HCT116 (cell line): ENCODE measurements around the gene BET1L. TPM values are rescaled to one million over a fixed set of nuclear protein-coding genes. Genes with fewer than 3 reads are reported as not detected.
A peak's percentile ranks its signal among the peaks of the same experiment; 100 is the strongest.

Experiments used
- ATAC-seq: fragments of 200-7000 bp; cut with Tn5 transposase; 2 replicates; pipeline ENCODE4 v1.9.1; 2020; ENCODE audit warnings: mild to moderate bottlenecking, moderate library complexity
- BruUV-seq: library from RNA; stranded (reverse); fragments of 400-500 nt; replicated peaks from 2 replicates; lab custom pipeline; 2021; lab: Mats Ljungman, UMichigan
- CTCF ChIA-PET: fragments of 300-600 bp; sonication (Branson Sonifier 250); formaldehyde crosslinking; loops from one replicate; lab custom pipeline; 2021; ENCODE audit warnings: antibody characterized with exemption; lab: Charles Lee
- POLR2A ChIA-PET: fragments of 300-600, 350-600 bp; sonication (Branson Sonifier 250); formaldehyde crosslinking; loops from one replicate; lab custom pipeline; 2021; ENCODE audit warnings: antibody characterized with exemption; lab: Charles Lee
- RAD21 ChIA-PET, 2 experiments: fragments of 300-600 bp; sonication (Branson Sonifier 250); formaldehyde crosslinking; loops; one replicate each; lab custom pipeline; 2023; ENCODE audit warnings: low total read pairs in 2 of 2; ENCODE audit not compliant: uncharacterized antibody in 2 of 2, unreplicated experiment in 2 of 2, low non-redundant PET in 1 of 2; lab: Charles Lee
- DNase-seq: peaks from one replicate; pipeline ENCODE4 v3.0.0-alpha.2; 2010; ENCODE audit warnings: low read depth, low spot score
- H2AFZ ChIP-seq: fragments of 200-600 bp; shearing (Covaris generic), sonication (generic); 2 replicates; pipeline ENCODE4 v1.6.1; 2017; ENCODE audit warnings: low read depth, mixed run types, mixed read lengths, antibody characterized with exemption, low read length; ENCODE audit not compliant: poor library complexity, severe bottlenecking
- H3K27ac ChIP-seq: 2 replicates; pipeline ENCODE4 v1.5.1; 2012; ENCODE audit warnings: low read depth, low read length
- H3K27me3 ChIP-seq: fragments of 200-600 bp; sonication (generic); 2 replicates; pipeline ENCODE4 v1.6.1; 2016; ENCODE audit warnings: mixed run types, low read length, mixed read lengths; ENCODE audit not compliant: insufficient read depth
- H3K36me3 ChIP-seq, 2 experiments: fragments of 200-500 bp in 1 of 2; fragments of 200-600 bp in 1 of 2; sonication (Bioruptor generic) in 1 of 2; sonication (generic) in 1 of 2; 2 replicates each; pipeline versions ENCODE4 v1.5.1 to v1.6.1; 2014 to 2016; ENCODE audit warnings: low read length in 2 of 2, inconsistent platforms in 1 of 2, mixed read lengths in 1 of 2, mixed run types in 1 of 2; ENCODE audit not compliant: insufficient read depth in 2 of 2, control insufficient read depth in 1 of 2
- H3K4me1 ChIP-seq, 2 experiments: fragments of 200-600 bp in 1 of 2; sonication (generic) in 1 of 2; 2 replicates each; pipeline versions ENCODE4 v1.5.1 to v1.6.1; 2012 to 2017; ENCODE audit warnings: low read length in 2 of 2, inconsistent platforms in 1 of 2, mild to moderate bottlenecking in 1 of 2, mixed read lengths in 1 of 2, mixed run types in 1 of 2, moderate library complexity in 1 of 2; ENCODE audit not compliant: insufficient read depth in 2 of 2, control insufficient read depth in 1 of 2
- H3K4me2 ChIP-seq: fragments of 200-600 bp; sonication (generic); 2 replicates; pipeline ENCODE4 v1.6.1; 2017; ENCODE audit warnings: mixed run types, low read length, mixed read lengths
- H3K4me3 ChIP-seq, 2 experiments: fragments of 200-600 bp in 1 of 2; sonication (generic) in 1 of 2; replicated peaks in 1 of 2; 2 replicates each; pipeline ENCODE4 v1.5.1; 2011 to 2016; ENCODE audit warnings: low read length in 2 of 2, control low read depth in 1 of 2, low read depth in 1 of 2, mild to moderate bottlenecking in 1 of 2, mixed read lengths in 1 of 2, mixed run types in 1 of 2
- H3K79me2 ChIP-seq: fragments of 200-600 bp; sonication (generic); 2 replicates; pipeline ENCODE4 v1.6.1; 2017; ENCODE audit warnings: mild to moderate bottlenecking, mixed run types, low read length, moderate library complexity, mixed read lengths; ENCODE audit not compliant: insufficient read depth
- H3K9ac ChIP-seq: fragments of 200-600 bp; sonication (generic); 2 replicates; pipeline ENCODE4 v1.6.1; 2016; ENCODE audit warnings: low read length, mixed read lengths
- H3K9me2 ChIP-seq: fragments of 200-600 bp; sonication (generic), shearing (Covaris generic); 2 replicates; pipeline ENCODE4 v1.6.1; 2017; ENCODE audit warnings: mixed run types, mild to moderate bottlenecking, moderate library complexity; ENCODE audit not compliant: insufficient read depth
- H3K9me3 ChIP-seq, 2 experiments: fragments of 200-500 bp in 1 of 2; fragments of 200-600 bp in 1 of 2; sonication (Bioruptor generic) in 1 of 2; sonication (generic) in 1 of 2; 2 replicates each; pipeline ENCODE4 v1.6.1; 2014 to 2017; ENCODE audit warnings: low read length in 2 of 2, mixed read lengths in 2 of 2, inconsistent platforms in 1 of 2, low read depth in 1 of 2, mild to moderate bottlenecking in 1 of 2, mixed run types in 1 of 2, moderate library complexity in 1 of 2; ENCODE audit not compliant: control insufficient read depth in 1 of 2, insufficient read depth in 1 of 2
- H4K20me1 ChIP-seq: fragments of 200-600 bp; sonication (generic), shearing (Covaris generic); 2 replicates; pipeline ENCODE4 v1.6.1; 2017; ENCODE audit warnings: mixed run types, mild to moderate bottlenecking, moderate library complexity; ENCODE audit not compliant: insufficient read depth
- EZH2phosphoT487 ChIP-seq: fragments of 200-600 bp; IDR thresholded peaks from 2 replicates; pipeline ENCODE4 v1.6.1; 2018; ENCODE audit warnings: antibody characterized with exemption, borderline replicate concordance
- RAD21 ChIP-seq: IDR thresholded peaks from 2 replicates; pipeline ENCODE4 v1.6.1; 2012; ENCODE audit warnings: low read depth, mild to moderate bottlenecking
- SRF ChIP-seq: IDR thresholded peaks from 2 replicates; pipeline ENCODE4 v1.6.1; 2012; ENCODE audit warnings: low read depth
- ZFX ChIP-seq: fragments of 450-650 bp; IDR thresholded peaks from 2 replicates; pipeline ENCODE4 v1.6.1; 2017
- intact Hi-C: fragments of 100-400 bp; cut with micrococcal nuclease; formaldehyde crosslinking; loops from 2 replicates; pipeline ENCODE4 v1.10.0; 2022
- total RNA-seq: library from RNA; stranded (reverse); gene quantifications from one replicate; pipeline ENCODE4 v1.2.1, GENCODE V29; 2021; ENCODE audit not compliant: unreplicated experiment
- TF ChIP-seq, protein P1 (sequence below): IDR thresholded peaks from 2 replicates; pipeline ENCODE4 v1.6.1; 2011; ENCODE audit warnings: mild to moderate bottlenecking, low read length, moderate library complexity; ENCODE audit not compliant: insufficient replicate concordance; ENCODE audit errors: extremely low read depth

The BET1L gene
- total RNA-seq, 1 experiment from 2014 or later: 49.1 TPM

DNA sequence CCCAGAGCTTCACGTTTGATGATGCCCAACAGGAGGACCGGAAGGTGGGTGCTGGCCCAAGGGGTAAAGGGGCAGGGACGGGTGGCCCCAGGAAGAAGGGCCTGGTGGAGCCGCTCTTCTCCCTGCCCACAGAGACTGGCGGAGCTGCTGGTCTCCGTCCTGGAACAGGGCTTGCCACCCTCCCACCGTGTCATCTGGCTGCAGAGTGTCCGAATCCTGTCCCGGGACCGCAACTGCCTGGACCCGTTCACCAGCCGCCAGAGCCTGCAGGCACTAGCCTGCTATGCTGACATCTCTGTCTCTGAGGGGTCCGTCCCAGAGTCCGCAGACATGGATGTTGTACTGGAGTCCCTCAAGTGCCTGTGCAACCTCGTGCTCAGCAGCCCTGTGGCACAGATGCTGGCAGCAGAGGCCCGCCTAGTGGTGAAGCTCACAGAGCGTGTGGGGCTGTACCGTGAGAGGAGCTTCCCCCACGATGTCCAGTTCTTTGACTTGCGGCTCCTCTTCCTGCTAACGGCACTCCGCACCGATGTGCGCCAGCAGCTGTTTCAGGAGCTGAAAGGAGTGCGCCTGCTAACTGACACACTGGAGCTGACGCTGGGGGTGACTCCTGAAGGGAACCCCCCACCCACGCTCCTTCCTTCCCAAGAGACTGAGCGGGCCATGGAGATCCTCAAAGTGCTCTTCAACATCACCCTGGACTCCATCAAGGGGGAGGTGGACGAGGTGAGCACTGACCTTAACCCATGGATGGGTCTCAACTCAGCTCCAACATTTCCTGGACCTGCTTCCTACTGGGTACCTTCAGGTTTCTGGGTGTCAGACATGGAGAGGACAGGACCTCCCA, 2.3 kb upstream of the BET1L start:
- H3K79me2 ChIP-seq: peaks cover 69% of the 10 kb centered on the region
- ChIA-PET POLR2A (no interaction called here), CTCF (no interaction called here)
- TSS peak; percentile 18 for BruUV-seq
- peak overlapping the region; percentile 91 for H3K4me2 ChIP-seq
- no peak for ATAC-seq
- H3K36me3 ChIP-seq: peaks cover 39 to 63% of the 10 kb centered on the region in 2 experiments
- no peaks in the 10 kb centered on the region for H3K27me3 ChIP-seq
- H3K4me1 ChIP-seq: peaks cover 16 to 24% of the 10 kb centered on the region in 2 experiments
- H2AFZ ChIP-seq: no peak overlapping the region
- intact Hi-C loops: no loop called here
- no peak for DNase-seq
- H3K4me3 ChIP-seq: peak overlapping the region; percentile 76 to 99
- peak overlapping the region; percentile 89 for H3K9ac ChIP-seq
- H4K20me1 ChIP-seq: no peaks in the 10 kb centered on the region
- peak overlapping the region; percentile 94 for H3K27ac ChIP-seq
- no peaks in the 10 kb centered on the region for H3K9me2 ChIP-seq
- TF ChIP-seq RAD21: no peak
- TF ChIP-seq, all 23 proteins: peak for 0
- RAD21 ChIA-PET: no interaction called here
- no peaks in the 10 kb centered on the region for H3K9me3 ChIP-seq

DNA sequence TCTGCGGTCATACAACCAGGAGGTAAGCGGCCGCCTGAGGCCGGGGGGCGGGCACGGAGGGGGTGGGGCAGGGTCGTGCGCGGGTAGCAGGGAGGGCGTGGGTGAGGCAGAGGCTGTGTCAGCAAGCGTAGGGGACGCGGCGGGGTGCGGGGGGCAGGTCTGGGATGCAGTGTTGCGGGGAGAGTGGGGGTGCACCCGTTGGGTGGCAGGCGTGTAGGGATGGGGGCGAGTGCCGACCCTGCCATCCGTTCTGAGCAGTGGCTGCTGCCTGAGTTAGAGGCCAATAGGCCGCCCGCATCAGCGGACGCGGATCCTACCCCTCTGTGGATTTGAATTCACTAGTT, 1.7 kb upstream of the BET1L start:
- peak; percentile 20 for ATAC-seq
- no peak overlapping the region for H2AFZ ChIP-seq
- peaks cover 38 to 63% of the 10 kb centered on the region in 2 experiments for H3K36me3 ChIP-seq
- ChIA-PET RAD21 (no interaction called here), CTCF (no interaction called here), POLR2A (no interaction called here)
- no TSS peak for BruUV-seq
- DNase-seq: no peak
- intact Hi-C loops: no loop called here
- TF ChIP-seq RAD21: no peak
- TF ChIP-seq ZFX: peak; percentile 34; the same call in 1 of the 2 replicates
- TF ChIP-seq SRF: no peak
- no peak for TF ChIP-seq EZH2phosphoT487
- TF ChIP-seq, protein P1, sequence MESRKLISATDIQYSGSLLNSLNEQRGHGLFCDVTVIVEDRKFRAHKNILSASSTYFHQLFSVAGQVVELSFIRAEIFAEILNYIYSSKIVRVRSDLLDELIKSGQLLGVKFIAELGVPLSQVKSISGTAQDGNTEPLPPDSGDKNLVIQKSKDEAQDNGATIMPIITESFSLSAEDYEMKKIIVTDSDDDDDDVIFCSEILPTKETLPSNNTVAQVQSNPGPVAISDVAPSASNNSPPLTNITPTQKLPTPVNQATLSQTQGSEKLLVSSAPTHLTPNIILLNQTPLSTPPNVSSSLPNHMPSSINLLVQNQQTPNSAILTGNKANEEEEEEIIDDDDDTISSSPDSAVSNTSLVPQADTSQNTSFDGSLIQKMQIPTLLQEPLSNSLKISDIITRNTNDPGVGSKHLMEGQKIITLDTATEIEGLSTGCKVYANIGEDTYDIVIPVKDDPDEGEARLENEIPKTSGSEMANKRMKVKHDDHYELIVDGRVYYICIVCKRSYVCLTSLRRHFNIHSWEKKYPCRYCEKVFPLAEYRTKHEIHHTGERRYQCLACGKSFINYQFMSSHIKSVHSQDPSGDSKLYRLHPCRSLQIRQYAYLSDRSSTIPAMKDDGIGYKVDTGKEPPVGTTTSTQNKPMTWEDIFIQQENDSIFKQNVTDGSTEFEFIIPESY: no peak
- peaks cover 16 to 24% of the 10 kb centered on the region in 2 experiments for H3K4me1 ChIP-seq
- no peaks in the 10 kb centered on the region for H3K27me3 ChIP-seq
- peaks cover 72% of the 10 kb centered on the region for H3K79me2 ChIP-seq
- no peaks in the 10 kb centered on the region for H3K9me3 ChIP-seq
- peak overlapping the region; percentile 94 for H3K27ac ChIP-seq
- H3K4me3 ChIP-seq: peak overlapping the region; percentile 76 to 99
- H3K9me2 ChIP-seq: no peaks in the 10 kb centered on the region
- H3K9ac ChIP-seq: peak overlapping the region; percentile 89
- H4K20me1 ChIP-seq: no peaks in the 10 kb centered on the region
- peak overlapping the region; percentile 91 for H3K4me2 ChIP-seq
